Activated CD4-positive, alpha-beta T cell treated with anti-CD3 and anti-CD28 coated beads, Interleukin-2, amount 10 ng/mL, durations not matched to agents 24 days and 14 days (primary cell): ENCODE results near the gene C8B. TPM values are rescaled to one million over a fixed set of nuclear protein-coding genes. Genes with fewer than 3 reads are reported as not detected.

Source experiments
- DNase-seq: peaks from one replicate; pipeline ENCODE4 v3.0.0; 2022
- H3K27ac Mint-ChIP-seq: one replicate; pipeline ENCODE4 v1.8.0; 2022; ENCODE audit warnings: mild to moderate bottlenecking, mixed read lengths
- H3K27me3 Mint-ChIP-seq: one replicate; pipeline ENCODE4 v1.8.0; 2022; ENCODE audit warnings: mixed read lengths
- H3K36me3 Mint-ChIP-seq: one replicate; pipeline ENCODE4 v1.8.0; 2022; ENCODE audit warnings: low read depth, mild to moderate bottlenecking, mixed read lengths
- H3K4me1 Mint-ChIP-seq: one replicate; pipeline ENCODE4 v1.8.0; 2021; ENCODE audit warnings: mixed read lengths
- H3K4me3 Mint-ChIP-seq: one replicate; pipeline ENCODE4 v1.8.0; 2022; ENCODE audit warnings: mild to moderate bottlenecking, moderate library complexity, mixed read lengths
- H3K9me3 Mint-ChIP-seq: one replicate; pipeline ENCODE4 v1.8.0; 2021; ENCODE audit warnings: mixed read lengths
- intact Hi-C: fragments of 100-400 bp; cut with micrococcal nuclease; formaldehyde crosslinking; loops from one replicate; pipeline ENCODE4 v1.15.1; 2023
- total RNA-seq: library from RNA; stranded (reverse); gene quantifications from 2 replicates; pipeline ENCODE4 v1.2.3, GENCODE V29; 2022

The C8B gene
- total RNA-seq, 1 donor from 2014 or later: not detected

DNA sequence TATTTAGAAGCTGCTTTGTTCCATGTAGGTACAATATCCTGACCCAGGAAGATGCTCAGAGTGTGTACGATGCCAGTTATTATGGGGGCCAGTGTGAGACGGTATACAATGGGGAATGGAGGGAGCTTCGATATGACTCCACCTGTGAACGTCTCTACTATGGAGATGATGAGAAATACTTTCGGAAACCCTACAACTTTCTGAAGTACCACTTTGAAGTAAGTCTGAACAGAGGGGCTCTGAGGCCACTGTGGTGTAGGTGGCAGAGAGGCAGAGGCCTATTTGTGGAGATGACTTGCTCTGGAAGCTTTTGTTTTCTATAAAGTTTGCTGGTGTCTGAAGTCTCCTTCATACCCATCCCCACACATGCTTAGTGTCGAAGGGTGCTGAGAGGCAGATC lies 84.4 kb downstream of the C8B start:
- DNase-seq: no peak

DNA sequence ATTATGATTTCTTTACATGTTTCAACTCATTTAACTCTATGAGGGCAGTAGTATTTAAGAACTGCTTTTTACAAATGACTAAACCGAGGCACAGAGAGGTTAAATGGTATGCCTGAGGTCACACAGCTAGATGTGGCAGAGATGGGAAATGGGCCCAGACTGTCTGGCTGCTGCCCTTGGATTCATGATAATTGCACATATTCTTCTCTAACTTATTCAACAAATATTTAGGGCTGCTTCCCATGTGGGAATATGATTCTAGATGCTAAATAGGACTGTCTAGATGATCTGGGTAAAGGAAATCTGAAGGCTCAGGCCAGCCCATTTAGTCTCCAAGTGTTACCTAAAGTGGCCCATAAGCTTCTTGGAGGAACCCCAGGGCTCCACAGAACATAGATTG lies 85.0 kb downstream of the C8B start:
- no peaks in the 10 kb centered on the region for H3K4me1 Mint-ChIP-seq
- H3K36me3 Mint-ChIP-seq: no peaks in the 10 kb centered on the region
- H3K9me3 Mint-ChIP-seq: peaks cover 3% of the 10 kb centered on the region
- intact Hi-C loops: no loop called here
- no peak overlapping the region for H3K4me3 Mint-ChIP-seq
- no peak for DNase-seq
- H3K27ac Mint-ChIP-seq: no peak overlapping the region
- H3K27me3 Mint-ChIP-seq: no peaks in the 10 kb centered on the region

More for the DNA sequence above, 84.4 kb downstream of the C8B start:
- intact Hi-C loops: no loop called here
- H3K9me3 Mint-ChIP-seq: peaks cover 3% of the 10 kb centered on the region
- H3K4me1 Mint-ChIP-seq: no peaks in the 10 kb centered on the region
- no peaks in the 10 kb centered on the region for H3K36me3 Mint-ChIP-seq
- H3K27me3 Mint-ChIP-seq: no peaks in the 10 kb centered on the region
- no peak overlapping the region for H3K27ac Mint-ChIP-seq
- no peak overlapping the region for H3K4me3 Mint-ChIP-seq

Other genes starting within 250 kb of the C8B start
- not detected in 2 replicates for gene FYB2, start 146.6 kb downstream of the C8B start, total RNA-seq
- not detected in 2 replicates for gene C8A, start 111.2 kb downstream of the C8B start, total RNA-seq